ENCODE data around the gene NDFIP1.

Gene NDFIP1

GRCh38 chr5:142159354-142159753 lies 50.8 kb downstream of the NDFIP1 start:
- TF ChIP-seq, protein P1, sequence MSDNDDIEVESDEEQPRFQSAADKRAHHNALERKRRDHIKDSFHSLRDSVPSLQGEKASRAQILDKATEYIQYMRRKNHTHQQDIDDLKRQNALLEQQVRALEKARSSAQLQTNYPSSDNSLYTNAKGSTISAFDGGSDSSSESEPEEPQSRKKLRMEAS (IDR thresholded peaks at IDR 0.05; ENCODE audit: low read depth, low read length) = no peak
- TF ChIP-seq MYC (IDR thresholded peaks at IDR 0.05; ENCODE audit: low read depth, low read length) (no peak), CTCF (IDR thresholded peaks at IDR 0.05; ENCODE audit: low read depth, low read length) (no peak), POLR2A (IDR thresholded peaks at IDR 0.05; ENCODE audit: extremely low read depth, insufficient read length) (no peak)
- no peak for DNase-seq (ENCODE audit: low read depth)

DNA sequence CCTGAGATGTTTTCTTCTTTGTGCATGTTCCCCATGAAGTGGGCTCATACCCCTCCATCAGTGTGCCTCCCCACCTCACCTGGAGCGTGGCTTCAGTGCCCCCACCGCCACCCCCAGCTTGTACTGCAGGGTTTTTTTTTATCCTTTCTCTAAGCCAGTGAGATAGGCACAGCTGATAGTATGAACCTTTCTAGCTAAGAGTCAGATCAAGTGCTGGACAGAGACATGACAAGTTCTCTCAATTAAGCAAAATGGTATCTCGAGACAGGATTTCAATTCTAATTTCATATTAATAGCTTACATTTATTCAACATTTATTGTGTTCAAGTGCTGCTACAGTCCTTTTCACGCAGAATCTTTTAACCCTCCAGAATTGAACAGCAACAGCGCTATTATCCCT lies 55.7 kb downstream of the NDFIP1 start:
- DNase-seq (ENCODE audit: low read depth) = no peak
- TF ChIP-seq MYC (IDR thresholded peaks at IDR 0.05; ENCODE audit: low read depth, low read length) (no peak), POLR2A (IDR thresholded peaks at IDR 0.05; ENCODE audit: extremely low read depth, insufficient read length) (no peak), CTCF (IDR thresholded peaks at IDR 0.05; ENCODE audit: low read depth, low read length) (no peak)
- TF ChIP-seq, protein P1 (IDR thresholded peaks at IDR 0.05; ENCODE audit: low read depth, low read length) = no peak
- H3K4me3 ChIP-seq (ENCODE audit: low read depth, low read length) = no peak overlapping the region

More at GRCh38 chr5:142159354-142159753, 50.8 kb downstream of the NDFIP1 start:
- no peak overlapping the region for H3K4me3 ChIP-seq (ENCODE audit: low read depth, low read length)

- no peak overlapping the region for H3K4me3 ChIP-seq (ENCODE audit: low read depth, low read length)
- no peak for DNase-seq (ENCODE audit: low read depth)
- TF ChIP-seq MYC (IDR thresholded peaks at IDR 0.05; ENCODE audit: low read depth, low read length) = no peak
- TF ChIP-seq CTCF (IDR thresholded peaks at IDR 0.05; ENCODE audit: low read depth, low read length) = no peak
- no peak for TF ChIP-seq POLR2A (IDR thresholded peaks at IDR 0.05; ENCODE audit: extremely low read depth, insufficient read length)
- TF ChIP-seq, protein P1 (IDR thresholded peaks at IDR 0.05; ENCODE audit: low read depth, low read length) = no peak
Measured at GRCh38 chr5:142166754-142167153, 58.2 kb downstream of the NDFIP1 start.

GRCh38 chr5:142167458-142167857 lies 58.9 kb downstream of the NDFIP1 start:
- DNase-seq (ENCODE audit: low read depth) = no peak
- no peak for TF ChIP-seq CTCF (IDR thresholded peaks at IDR 0.05; ENCODE audit: low read depth, low read length)
- no peak for TF ChIP-seq POLR2A (IDR thresholded peaks at IDR 0.05; ENCODE audit: extremely low read depth, insufficient read length)
- TF ChIP-seq MYC (IDR thresholded peaks at IDR 0.05; ENCODE audit: low read depth, low read length) = no peak
- TF ChIP-seq, protein P1 (IDR thresholded peaks at IDR 0.05; ENCODE audit: low read depth, low read length) = no peak
- no peak overlapping the region for H3K4me3 ChIP-seq (ENCODE audit: low read depth, low read length)

DNA sequence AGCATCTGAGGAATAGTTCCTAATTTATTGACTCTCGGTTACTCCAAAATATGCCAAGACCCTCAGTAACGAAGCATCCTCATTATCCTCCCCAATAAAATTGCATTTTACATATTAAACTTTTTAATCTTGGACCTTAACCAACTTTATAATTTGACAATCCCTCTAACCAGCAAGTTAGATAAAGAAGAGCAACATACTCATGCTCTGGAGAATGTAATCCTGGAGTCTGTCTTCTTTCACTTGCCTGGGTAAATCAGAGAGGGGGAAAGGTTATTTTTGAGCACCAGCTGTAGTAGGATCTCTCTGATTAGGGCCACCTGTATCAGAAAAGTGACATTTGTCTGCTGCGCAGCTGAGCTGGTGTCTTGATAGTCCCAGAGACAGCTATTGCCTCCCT lies 59.8 kb downstream of the NDFIP1 start:
- DNase-seq (ENCODE audit: low read depth) = no peak
- no peak for TF ChIP-seq POLR2A (IDR thresholded peaks at IDR 0.05; ENCODE audit: extremely low read depth, insufficient read length)
- TF ChIP-seq, protein P1 (IDR thresholded peaks at IDR 0.05; ENCODE audit: low read depth, low read length) = no peak
- no peak for TF ChIP-seq CTCF (IDR thresholded peaks at IDR 0.05; ENCODE audit: low read depth, low read length)
- no peak for TF ChIP-seq MYC (IDR thresholded peaks at IDR 0.05; ENCODE audit: low read depth, low read length)
- no peak overlapping the region for H3K4me3 ChIP-seq (ENCODE audit: low read depth, low read length)

Data from NB4 (cell line).